NCI-H2227 (cell line): ENCODE measurements around the gene GLIPR1L1.
A peak's percentile ranks its signal among the peaks of the same experiment; 100 is the strongest.

Source experiments
- DNase-seq: peaks from one replicate; lab custom pipeline; 2025; ENCODE audit not compliant: unreplicated experiment; lab: John Stamatoyannopoulos, UW

Gene GLIPR1L1

GRCh38 chr12:75349946-75350345 is 15.5 kb downstream of the GLIPR1L1 start:
- DNase-seq = no peak

- no peak for DNase-seq
Measured at GRCh38 chr12:75350413-75350812, 15.9 kb downstream of the GLIPR1L1 start.

GRCh38 chr12:75354011-75354410 is 19.5 kb downstream of the GLIPR1L1 start:
- DNase-seq = no peak

GRCh38 chr12:75360920-75361319 is 26.4 kb downstream of the GLIPR1L1 start:
- no peak for DNase-seq

- no peak for DNase-seq
Measured at GRCh38 chr12:75361408-75361807, 26.9 kb downstream of the GLIPR1L1 start.

DNA sequence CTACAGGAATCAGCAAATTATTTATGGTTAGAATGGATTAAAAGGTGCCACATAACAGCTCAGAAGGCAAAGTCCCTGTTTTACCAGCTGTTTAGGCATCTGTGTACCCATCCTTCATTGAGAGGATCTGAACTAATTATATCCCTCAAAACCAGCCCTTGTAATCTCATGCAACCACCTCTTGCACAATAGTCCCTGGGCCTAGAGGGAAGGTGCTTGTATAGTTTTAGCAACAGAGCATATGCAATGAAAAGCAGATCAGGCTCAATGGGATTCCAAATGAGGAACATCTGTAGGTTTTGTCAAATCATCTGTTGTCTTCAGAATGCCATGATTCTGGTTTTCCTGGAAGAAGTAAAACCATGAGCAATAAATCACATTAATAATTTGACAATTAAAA is 30.4 kb downstream of the GLIPR1L1 start:
- DNase-seq = no peak

DNA sequence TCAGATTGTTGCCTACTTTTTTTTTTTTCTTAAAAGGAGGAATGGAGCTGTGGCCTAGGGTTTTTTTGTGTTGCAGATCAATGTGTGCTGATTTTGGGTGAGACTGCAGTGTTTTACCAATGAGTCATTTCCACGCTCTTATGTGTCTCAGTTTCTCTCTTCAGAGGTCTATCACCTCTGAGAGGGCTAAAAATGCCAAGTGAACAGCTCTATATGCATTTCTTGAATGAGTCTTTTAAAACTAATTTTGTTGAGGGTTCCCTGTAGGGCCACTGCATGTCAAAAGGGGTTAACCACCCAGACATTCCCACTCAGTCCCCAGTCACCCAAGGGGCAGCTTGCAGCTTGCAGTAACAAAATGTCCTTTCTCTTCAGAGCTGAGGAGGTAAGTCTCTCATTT is 32.2 kb downstream of the GLIPR1L1 start:
- DNase-seq = no peak

DNA sequence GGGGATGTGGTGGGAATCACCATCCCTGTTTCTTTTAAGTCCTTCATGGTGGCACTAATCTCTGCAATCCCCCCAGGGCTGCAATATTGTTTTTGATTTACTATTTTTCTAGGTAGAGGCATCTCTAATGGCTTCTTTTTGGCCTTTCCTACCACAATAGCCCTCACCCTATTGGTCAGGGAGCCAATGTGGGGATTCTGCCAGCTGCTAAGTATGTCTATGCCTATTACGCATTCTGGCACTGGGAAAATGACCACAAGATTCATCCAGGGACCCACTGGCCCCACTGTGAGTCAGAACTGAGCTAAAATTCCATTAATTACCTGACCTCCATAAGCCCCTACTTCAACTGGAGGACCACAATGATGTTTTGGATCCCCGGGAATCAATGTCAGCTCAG is 40.5 kb downstream of the GLIPR1L1 start:
- no peak for DNase-seq

DNA sequence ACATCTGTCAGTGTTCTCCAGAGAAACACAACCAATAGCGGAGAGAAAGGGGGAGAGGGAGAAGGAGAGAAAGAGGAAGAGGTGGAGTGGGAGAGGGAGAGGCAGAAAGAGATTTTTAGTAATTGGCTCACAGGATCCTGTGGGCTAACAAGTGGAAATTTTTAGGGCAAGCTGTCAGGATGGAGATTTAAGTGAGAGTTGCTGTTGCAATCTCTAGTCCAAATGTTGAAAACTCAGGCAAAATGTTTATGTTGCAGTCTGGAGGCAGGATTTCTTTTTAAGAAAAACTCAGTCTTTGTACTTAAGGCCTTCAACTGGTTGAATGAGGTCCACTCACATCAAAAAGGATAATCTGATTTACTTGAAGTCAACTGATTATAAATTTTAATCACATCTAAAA is 43.9 kb downstream of the GLIPR1L1 start:
- DNase-seq = no peak

- DNase-seq = no peak
Measured at GRCh38 chr12:75389061-75389460, 54.6 kb downstream of the GLIPR1L1 start.

- DNase-seq = no peak
Measured at GRCh38 chr12:75389706-75390105, 55.2 kb downstream of the GLIPR1L1 start.

- DNase-seq = no peak
Measured at GRCh38 chr12:75390156-75390898, 55.9 kb downstream of the GLIPR1L1 start.

DNA sequence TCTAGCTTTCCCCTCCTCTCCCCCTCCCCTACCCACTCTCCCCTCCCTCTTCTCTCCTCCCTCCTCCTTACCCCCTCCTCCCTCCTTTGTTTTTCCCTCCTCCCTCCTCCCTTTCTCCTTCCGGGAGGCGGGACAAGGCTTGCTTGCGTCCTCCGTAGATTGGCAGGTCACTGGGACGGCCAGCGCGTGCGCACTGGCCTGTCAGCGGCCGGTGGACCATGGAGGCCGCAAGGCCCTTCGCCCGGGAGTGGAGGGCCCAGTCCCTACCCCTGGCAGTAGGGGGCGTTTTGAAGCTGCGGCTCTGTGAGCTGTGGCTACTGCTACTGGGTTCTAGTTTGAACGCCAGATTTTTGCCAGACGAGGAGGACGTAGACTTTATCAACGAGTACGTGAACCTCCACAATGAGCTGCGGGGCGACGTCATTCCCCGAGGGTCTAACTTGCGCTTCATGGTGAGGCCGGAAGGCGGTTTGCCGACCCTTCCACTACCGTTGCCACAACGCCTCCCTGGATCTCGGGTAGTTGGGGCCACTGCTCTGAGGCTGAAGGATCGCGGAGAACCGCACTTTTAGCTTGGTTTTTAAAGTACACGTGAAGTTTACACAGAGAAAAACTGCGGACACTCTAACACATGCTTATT is 56.5 kb downstream of the GLIPR1L1 start, which contains the start of gene GLIPR1L2:
Gene GLIPR1L2 (plus strand): TSS at position 191 of the 640 bp plus-strand sequence. CDS start 28 bp downstream, at position 219.
- peak; percentile 99 for DNase-seq

- no peak for DNase-seq
Measured at GRCh38 chr12:75404231-75404630, 69.8 kb downstream of the GLIPR1L1 start.

DNA sequence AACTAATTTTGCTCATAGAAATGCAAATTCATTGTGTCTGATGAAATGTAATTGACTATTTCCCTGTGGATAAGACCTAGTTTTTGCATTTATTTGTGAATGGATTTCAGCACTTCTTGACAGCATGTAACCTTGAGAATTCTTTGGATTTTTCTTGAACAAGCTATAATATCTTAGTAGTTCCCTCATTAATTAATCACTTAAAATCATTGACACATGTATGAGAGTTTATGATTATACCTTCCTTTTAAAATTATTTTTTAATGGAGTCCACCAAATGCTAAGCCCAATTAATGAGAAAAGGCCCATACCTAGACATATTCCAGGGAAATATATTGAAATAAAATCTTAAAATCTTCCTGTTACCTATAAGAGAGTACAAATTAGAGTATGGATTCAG is 73.2 kb downstream of the GLIPR1L1 start:
- no peak for DNase-seq

GRCh38 chr12:75409830-75410229 is 75.4 kb downstream of the GLIPR1L1 start:
- DNase-seq = no peak

- no peak for DNase-seq
Measured at GRCh38 chr12:75414671-75415070, 80.2 kb downstream of the GLIPR1L1 start.

- DNase-seq = no peak
Measured at GRCh38 chr12:75419841-75420240, 85.4 kb downstream of the GLIPR1L1 start.
